ENCODE data around the gene DDX52.

Gene DDX52

GRCh38 chr17:37574427-37574826 is 68.8 kb downstream of the DDX52 start:
- DNase-seq (ENCODE audit: low spot score) = no peak

- DNase-seq (ENCODE audit: low spot score) = no peak
These were observed 71.6 kb downstream of the DDX52 start for GRCh38 chr17:37571674-37572073.

GRCh38 chr17:37570527-37571093 is 72.6 kb downstream of the DDX52 start:
- peak; percentile 51 for DNase-seq (ENCODE audit: low spot score)

- DNase-seq (ENCODE audit: low spot score) = no peak
These were observed 74.7 kb downstream of the DDX52 start for GRCh38 chr17:37568350-37569053.

- DNase-seq (ENCODE audit: low spot score) = no peak
These were observed 75.7 kb downstream of the DDX52 start for GRCh38 chr17:37567538-37567937.

- no peak for DNase-seq (ENCODE audit: low spot score)
These were observed 76.1 kb downstream of the DDX52 start for GRCh38 chr17:37567137-37567536.

GRCh38 chr17:37564252-37564651 is 79.0 kb downstream of the DDX52 start:
- DNase-seq (ENCODE audit: low spot score) = no peak

GRCh38 chr17:37562016-37562745 is 81.1 kb downstream of the DDX52 start:
- no peak for DNase-seq (ENCODE audit: low spot score)

Measured in hematopoietic multipotent progenitor cell treated with erythropoietin and hydrocortisone succinate and interleukin-3 and kit ligand, for 17 days (in vitro differentiated cells).